ENCODE measurements around the gene MAD1L1. TPM values are rescaled to one million over a fixed set of nuclear protein-coding genes. Genes with fewer than 3 reads are reported as not detected.
A peak's percentile ranks its signal among the peaks of the same experiment; 100 is the strongest.

MAD1L1 gene
- total and polyA plus RNA-seq, 4 donors = 43.0 to 54.9 (median 49.9) TPM

- H3K4me3 ChIP-seq = no peak overlapping the region
- H3K36me3 ChIP-seq (ENCODE audit: control insufficient read depth in 4 of 4, insufficient read depth in 4 of 4, low read length in 4 of 4) = no peaks in the 10 kb centered on the region
- TF ChIP-seq CTCF (IDR thresholded peaks at IDR 0.05; ENCODE audit: control extremely low read depth, extremely low read depth) = no peak
- H3K9me3 ChIP-seq (ENCODE audit: control insufficient read depth in 4 of 4, insufficient read depth in 3 of 4, low read length in 3 of 4) = peaks cover 0 to 2% (median 0%) of the 10 kb centered on the region in 4 donors
- ATAC-seq (ENCODE audit: insufficient read depth, low FRiP score) (no peak), DNase-seq (no peak)
- peaks cover 0 to 73% (median 19%) of the 10 kb centered on the region in 5 donors for H3K4me1 ChIP-seq (ENCODE audit: control insufficient read depth in 5 of 5, insufficient read depth in 5 of 5, low read length in 5 of 5)
- no peak overlapping the region for H3K27ac ChIP-seq (ENCODE audit: low read depth in 1 of 2, low read length in 1 of 2)
- H3K27me3 ChIP-seq (ENCODE audit: control insufficient read depth in 3 of 3, insufficient read depth in 3 of 3, low read length in 2 of 3) = no peaks in the 10 kb centered on the region
- WGBS, 2 donors = 57 to 76% methylated on average over 21 of the region's 21 CpGs
- no peak overlapping the region for H3K9ac ChIP-seq (ENCODE audit: insufficient read depth in 1 of 2, low read length in 2 of 2)
Measured at GRCh38 chr7:2107386-2108070, 125.2 kb downstream of the MAD1L1 start.

GRCh38 chr7:2106924-2107323, 125.8 kb downstream of the MAD1L1 start:
- no peak for TF ChIP-seq CTCF (IDR thresholded peaks at IDR 0.05; ENCODE audit: control extremely low read depth, extremely low read depth)
- no peak for ATAC-seq (ENCODE audit: insufficient read depth, low FRiP score)
- H3K9me3 ChIP-seq (ENCODE audit: control insufficient read depth in 4 of 4, insufficient read depth in 3 of 4, low read length in 3 of 4) = peaks cover 0 to 6% (median 0%) of the 10 kb centered on the region in 4 donors
- WGBS, 2 donors = 63 to 65% methylated on average over 13 to 15 of the region's 15 CpGs
- H3K36me3 ChIP-seq (ENCODE audit: control insufficient read depth in 4 of 4, insufficient read depth in 4 of 4, low read length in 4 of 4) = no peaks in the 10 kb centered on the region
- H3K4me3 ChIP-seq = no peak overlapping the region
- peaks cover 0 to 75% (median 15%) of the 10 kb centered on the region in 5 donors for H3K4me1 ChIP-seq (ENCODE audit: control insufficient read depth in 5 of 5, insufficient read depth in 5 of 5, low read length in 5 of 5)
- H3K27me3 ChIP-seq (ENCODE audit: control insufficient read depth in 3 of 3, insufficient read depth in 3 of 3, low read length in 2 of 3) = no peaks in the 10 kb centered on the region
- H3K9ac ChIP-seq (ENCODE audit: insufficient read depth in 1 of 2, low read length in 2 of 2) = no peak overlapping the region
- DNase-seq = peak in 2 of 3 donors; percentile 62 to 70
- no peak overlapping the region for H3K27ac ChIP-seq (ENCODE audit: low read depth in 1 of 2, low read length in 1 of 2)

GRCh38 chr7:2106440-2106839, 126.3 kb downstream of the MAD1L1 start:
- no peak overlapping the region for H3K9ac ChIP-seq (ENCODE audit: insufficient read depth in 1 of 2, low read length in 2 of 2)
- H3K36me3 ChIP-seq (ENCODE audit: control insufficient read depth in 4 of 4, insufficient read depth in 4 of 4, low read length in 4 of 4) = no peaks in the 10 kb centered on the region
- no peak overlapping the region for H3K27ac ChIP-seq (ENCODE audit: low read depth in 1 of 2, low read length in 1 of 2)
- peaks cover 0 to 6% (median 0%) of the 10 kb centered on the region in 4 donors for H3K9me3 ChIP-seq (ENCODE audit: control insufficient read depth in 4 of 4, insufficient read depth in 3 of 4, low read length in 3 of 4)
- no peak overlapping the region for H3K4me3 ChIP-seq
- H3K27me3 ChIP-seq (ENCODE audit: control insufficient read depth in 3 of 3, insufficient read depth in 3 of 3, low read length in 2 of 3) = no peaks in the 10 kb centered on the region
- DNase-seq (no peak), ATAC-seq (ENCODE audit: insufficient read depth, low FRiP score) (no peak)
- no peak for TF ChIP-seq CTCF (IDR thresholded peaks at IDR 0.05; ENCODE audit: control extremely low read depth, extremely low read depth)
- H3K4me1 ChIP-seq (ENCODE audit: control insufficient read depth in 5 of 5, insufficient read depth in 5 of 5, low read length in 5 of 5) = peaks cover 0 to 78% (median 12%) of the 10 kb centered on the region in 5 donors
- WGBS, 2 donors = 92 to 93% methylated on average over 12 of the region's 12 CpGs
